Epithelial cell of proximal tubule (primary cell): ENCODE results near the gene AGPAT2. TPM values are rescaled to one million over a fixed set of nuclear protein-coding genes. Genes with fewer than 3 reads are reported as not detected.
"Not testable (repeated sequence)": the region's sequence is repeated elsewhere in the genome, so short reads cannot be mapped to it uniquely, and the experiment has no call there.

Experiments
- DNase-seq: peaks from one replicate; pipeline ENCODE4 v3.0.0-alpha.2; 2011; ENCODE audit warnings: low read depth
- H3K4me3 ChIP-seq: 2 replicates; pipeline ENCODE4 v1.5.1; 2011; ENCODE audit warnings: low read depth, mild to moderate bottlenecking, low read length
- CTCF ChIP-seq: conservative IDR thresholded peaks from 2 replicates; pipeline ENCODE4 v1.5.1; 2012; ENCODE audit warnings: low read depth, mild to moderate bottlenecking, low read length
- total RNA-seq: library from RNA; depleted of rRNA; stranded (reverse); fragments of >200 nt; gene quantifications from 2 replicates; pipeline ENCODE4 v1.2.3, GENCODE V29; 2015

Gene AGPAT2
- total RNA-seq, 1 donor from 2014 or later, result 40.5 TPM

GRCh38 chr9:136640171-136641111 is 46.8 kb downstream of the AGPAT2 start:
- H3K4me3 ChIP-seq, result no peak overlapping the region
- no peak for DNase-seq
- TF ChIP-seq CTCF, result no peak

- no peak overlapping the region for H3K4me3 ChIP-seq
- no peak for TF ChIP-seq CTCF
Measured at GRCh38 chr9:136634904-136635303, 52.4 kb downstream of the AGPAT2 start.

GRCh38 chr9:136632491-136633106 is 54.7 kb downstream of the AGPAT2 start:
- H3K4me3 ChIP-seq, DNase-seq: not testable (repeated sequence)

More at GRCh38 chr9:136634904-136635303, 52.4 kb downstream of the AGPAT2 start:
- no peak for DNase-seq

GRCh38 chr9:136632072-136632471 is 55.2 kb downstream of the AGPAT2 start:
- DNase-seq, H3K4me3 ChIP-seq: not testable (repeated sequence)

GRCh38 chr9:136631038-136632000 is 55.9 kb downstream of the AGPAT2 start:
- no peak overlapping the region for H3K4me3 ChIP-seq
- no peak for DNase-seq
- TF ChIP-seq CTCF, result peak; percentile 89

- DNase-seq, result no peak
- no peak overlapping the region for H3K4me3 ChIP-seq
- no peak for TF ChIP-seq CTCF
Measured at GRCh38 chr9:136630662-136630992, 56.6 kb downstream of the AGPAT2 start.

GRCh38 chr9:136629879-136630661 is 57.2 kb downstream of the AGPAT2 start:
- DNase-seq, result no peak
- TF ChIP-seq CTCF, result peak; percentile 72
- no peak overlapping the region for H3K4me3 ChIP-seq
